OCI-M2 (cell line): Measurements from ENCODE around the gene MGST1.
"Not testable (repeated sequence)": the region's sequence is repeated elsewhere in the genome, so short reads cannot be mapped to it uniquely, and the experiment has no call there.

Experiments used
- DNase-seq: peaks from one replicate; lab custom pipeline; 2025; ENCODE audit not compliant: unreplicated experiment; lab: John Stamatoyannopoulos, UW

MGST1 gene

DNA sequence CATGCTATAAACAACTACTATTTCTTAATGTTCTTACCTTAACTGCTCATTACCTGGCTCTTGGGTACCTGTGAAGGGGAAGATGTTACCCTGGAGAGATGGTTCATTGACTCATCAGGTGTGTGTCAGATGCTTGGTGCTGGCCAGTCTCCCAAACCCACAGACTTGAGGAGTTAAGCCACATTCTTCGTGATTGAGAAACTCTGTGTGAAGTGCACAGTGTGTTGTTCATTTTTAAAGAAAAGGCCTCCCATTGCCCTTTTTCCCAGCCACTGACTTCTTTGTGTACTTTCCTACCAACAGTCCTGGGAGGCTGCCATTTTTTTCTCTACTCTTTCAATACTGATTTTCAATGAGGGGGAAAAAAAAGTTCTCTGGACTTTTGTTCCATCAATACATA lies 3.2 kb downstream of the MGST1 start:
- no peak for DNase-seq

DNA sequence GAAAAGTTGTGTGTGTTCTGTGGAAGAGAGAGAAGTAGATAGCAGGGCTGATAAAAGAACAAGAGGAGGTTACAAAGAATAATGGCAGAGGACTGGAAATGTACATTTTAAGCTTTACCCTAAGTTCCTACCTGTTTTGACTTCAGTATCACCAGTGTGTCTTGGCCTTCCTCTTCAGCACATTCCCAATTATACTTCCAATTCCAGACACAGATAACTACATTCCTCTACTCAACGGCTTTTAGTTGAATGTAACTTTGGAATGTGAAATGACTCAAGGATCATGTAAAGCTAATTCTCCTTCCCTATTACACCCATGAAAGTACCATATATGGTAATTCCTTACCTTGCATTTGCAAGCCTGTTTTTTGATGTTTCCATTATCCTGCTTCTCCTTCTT lies 5.0 kb downstream of the MGST1 start:
- no peak for DNase-seq

DNA sequence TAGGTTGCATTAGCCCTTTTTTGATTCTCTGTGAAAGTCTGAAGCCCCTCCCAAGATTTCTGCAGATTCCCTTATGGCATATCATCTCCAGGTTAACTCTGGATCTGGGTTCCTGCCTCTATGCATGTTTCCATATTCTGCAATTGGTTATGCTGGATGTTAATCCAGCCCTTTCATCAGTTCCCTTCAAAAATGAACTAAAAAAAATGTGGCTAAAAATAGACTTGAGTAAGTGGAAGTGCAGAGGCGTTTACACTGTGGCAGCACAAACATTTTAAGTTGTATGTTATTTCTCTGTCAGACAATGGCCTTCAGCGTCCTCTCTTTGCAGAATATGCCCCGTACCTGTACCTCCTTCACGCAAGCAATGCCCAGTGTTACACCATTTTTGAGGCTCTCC lies 11.4 kb downstream of the MGST1 start:
- DNase-seq: no peak

DNA sequence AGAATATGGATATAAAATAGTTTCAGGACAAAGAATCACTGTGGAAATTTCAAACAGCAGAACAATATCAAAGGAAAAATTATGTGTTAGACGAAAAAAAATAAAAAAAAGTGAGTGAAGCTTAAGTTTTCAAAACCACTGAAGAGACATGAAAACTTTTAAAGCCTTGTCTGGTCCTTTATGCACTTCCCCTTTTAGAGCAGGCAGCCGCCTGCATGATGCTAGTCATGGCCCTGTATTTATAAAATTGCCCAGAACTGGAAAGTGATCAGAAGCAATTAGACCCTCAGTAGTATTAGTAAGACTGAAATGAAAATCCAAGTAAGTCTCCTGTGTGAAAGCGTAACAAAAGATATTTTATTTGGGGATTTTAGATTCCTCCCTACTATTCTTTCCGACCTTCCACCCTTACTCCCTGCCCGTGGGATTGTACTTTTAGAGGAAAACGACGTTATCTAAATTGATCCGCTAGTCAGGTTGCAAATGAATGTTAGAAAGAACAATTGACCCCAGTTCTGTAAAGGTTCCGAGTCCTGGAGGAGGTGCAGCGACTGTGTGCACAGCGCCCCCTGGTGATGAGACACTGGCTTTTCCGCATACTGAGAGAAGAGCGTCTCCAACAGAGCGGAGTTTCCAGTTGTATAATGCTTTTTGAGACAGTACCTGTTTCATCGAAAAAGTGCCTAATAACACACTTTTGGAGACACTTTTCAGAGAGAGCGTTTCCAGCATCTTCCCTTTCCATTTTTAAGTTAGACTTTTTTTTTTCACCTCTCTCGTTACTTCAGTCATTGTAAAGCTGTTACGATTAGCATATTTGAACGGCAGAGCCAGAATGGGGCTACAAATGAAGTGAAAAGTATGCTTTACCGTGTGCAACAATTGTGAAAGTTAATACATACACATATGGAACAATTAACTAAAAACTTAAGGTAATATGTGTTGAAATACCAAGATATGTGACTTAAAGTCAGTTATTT lies 12.4 kb downstream of the MGST1 start:
- DNase-seq: no peak

DNA sequence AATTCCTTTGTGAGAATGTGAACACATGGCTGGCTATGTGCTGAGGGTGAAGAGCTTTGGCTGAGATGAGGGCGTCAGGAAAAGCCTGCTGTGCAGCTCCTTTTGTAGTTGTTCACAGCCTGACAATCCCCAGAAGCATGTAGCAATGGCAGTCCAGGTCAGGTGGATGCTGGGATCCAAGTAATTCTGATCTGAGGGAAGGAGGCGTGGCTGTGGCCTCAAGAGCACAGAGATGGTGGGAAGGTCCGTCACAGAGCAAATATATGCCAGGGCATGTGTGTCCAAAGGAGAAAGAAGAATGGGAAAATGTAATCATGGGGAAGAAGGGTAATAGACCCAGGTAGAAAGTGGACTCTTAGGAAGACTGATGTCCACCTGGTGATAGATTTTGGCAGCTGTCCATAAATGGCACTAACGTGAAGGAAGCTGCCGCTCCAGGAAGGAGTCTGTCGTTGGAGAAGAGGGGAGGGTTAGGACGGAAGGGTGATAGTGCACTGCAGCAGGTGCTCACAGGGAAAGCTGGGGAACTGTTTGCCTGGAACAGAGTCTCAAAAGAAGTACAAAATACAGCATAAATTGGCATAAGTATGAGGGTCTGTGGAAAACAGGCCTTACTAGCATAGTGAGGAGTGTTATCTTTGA lies 13.8 kb downstream of the MGST1 start:
- DNase-seq: no peak

DNA sequence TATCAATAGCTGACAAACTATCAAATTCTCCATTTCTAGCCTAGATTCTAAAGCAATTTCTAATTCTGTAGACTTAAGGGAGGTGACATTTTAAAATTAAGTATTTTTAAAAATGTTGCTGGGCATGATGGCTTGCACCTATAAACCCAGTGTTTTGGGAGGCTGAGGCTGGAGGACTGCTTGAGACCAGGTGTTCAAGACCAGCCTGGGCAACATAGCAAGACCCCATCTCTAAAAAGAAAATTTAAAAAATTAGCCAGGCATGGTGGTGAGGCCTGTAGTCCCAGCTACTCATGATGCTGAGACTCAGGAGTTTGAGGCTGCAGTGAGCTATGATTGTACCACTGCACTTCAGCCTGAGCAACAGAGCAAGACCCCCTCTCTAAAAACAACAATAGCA lies 15.1 kb downstream of the MGST1 start:
- DNase-seq: no peak

DNA sequence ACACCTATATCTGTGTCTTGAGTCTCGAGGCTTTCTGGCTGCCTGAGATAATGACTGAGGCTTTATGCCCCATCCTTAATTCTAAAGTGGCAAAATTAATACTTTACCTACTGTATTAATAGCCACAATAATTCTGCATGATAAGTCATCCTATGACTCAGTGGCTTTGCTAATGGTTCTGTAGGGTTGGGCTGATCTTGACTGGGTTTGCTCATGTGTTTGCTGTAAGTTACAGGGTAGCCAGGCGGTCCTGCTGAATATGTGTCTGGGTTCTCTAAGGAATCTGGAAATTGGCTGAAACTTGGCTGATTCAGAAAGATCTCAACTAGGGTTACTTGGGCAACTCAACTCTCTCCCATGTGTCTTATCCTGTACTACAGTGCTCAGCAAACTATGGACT lies 21.7 kb downstream of the MGST1 start:
- DNase-seq: no peak

DNA sequence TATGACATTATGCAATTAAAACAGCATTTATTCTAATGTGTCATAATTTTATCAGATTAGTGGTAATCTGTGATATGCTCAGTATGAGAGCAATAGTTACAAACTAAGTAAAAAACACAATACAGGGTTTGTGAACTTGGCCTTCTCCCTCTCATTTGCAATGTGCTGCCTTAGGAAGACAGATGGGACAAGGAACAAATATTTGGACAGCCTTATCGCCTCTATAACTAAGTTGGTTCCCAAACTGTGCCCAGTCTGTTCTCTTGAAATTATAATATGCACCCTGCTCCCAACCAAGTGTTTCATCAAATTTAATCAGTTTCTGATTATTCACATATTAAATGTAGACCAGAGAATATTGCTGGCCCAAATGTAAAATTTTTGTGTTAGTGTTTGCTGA lies 22.7 kb downstream of the MGST1 start:
- DNase-seq: no peak

DNA sequence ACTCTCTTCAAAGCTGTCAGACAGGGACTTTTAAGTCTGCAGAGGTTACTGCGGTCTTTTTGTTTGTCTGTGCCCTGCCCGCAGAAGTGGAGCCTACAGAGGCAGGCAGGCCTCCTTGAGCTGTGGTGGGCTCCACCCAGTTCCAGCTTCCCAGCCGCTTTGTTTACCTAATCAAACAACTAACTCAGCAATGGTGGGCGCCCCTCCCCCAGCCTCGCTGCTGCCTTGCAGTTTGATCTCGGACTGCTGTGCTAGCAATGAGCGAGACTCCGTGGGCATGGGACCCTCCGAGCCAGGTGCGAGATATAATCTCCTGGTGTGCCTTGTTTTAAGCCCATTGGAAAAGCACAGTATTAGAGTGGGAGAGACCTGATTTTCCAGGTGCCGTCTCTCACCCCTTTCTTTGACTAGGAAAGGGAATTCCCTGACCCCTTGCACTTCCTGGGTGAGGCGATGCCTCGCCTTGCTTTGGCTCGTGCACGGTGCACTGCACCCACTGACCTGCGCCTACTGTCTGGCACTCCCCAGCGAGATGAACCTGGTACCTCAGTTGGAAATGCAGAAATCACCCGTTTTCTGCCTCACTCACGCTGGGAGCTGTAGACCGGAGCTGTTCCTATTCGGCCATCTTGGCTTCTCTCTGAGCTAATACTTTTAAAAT lies 35.3 kb downstream of the MGST1 start:
- DNase-seq: not testable (repeated sequence)

DNA sequence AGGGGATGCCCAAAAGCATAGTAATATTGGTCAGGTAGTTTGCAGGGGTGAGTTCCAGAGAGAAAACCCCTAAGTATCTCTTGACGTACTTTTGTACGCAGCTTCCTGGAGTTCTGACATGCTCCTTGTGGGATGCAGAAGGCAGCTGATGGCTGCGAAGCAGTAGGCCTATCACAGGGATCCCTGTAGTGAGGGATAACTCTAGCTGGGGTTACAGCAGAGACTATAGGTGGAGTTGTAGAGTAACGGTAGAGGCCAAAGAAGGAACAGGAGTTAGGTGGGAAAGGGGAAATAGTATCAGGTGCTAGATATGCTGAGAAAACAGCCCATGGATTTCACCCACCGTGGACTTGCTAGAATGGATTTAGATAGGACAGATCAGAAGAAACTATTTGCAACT lies 37.3 kb downstream of the MGST1 start:
- no peak for DNase-seq

DNA sequence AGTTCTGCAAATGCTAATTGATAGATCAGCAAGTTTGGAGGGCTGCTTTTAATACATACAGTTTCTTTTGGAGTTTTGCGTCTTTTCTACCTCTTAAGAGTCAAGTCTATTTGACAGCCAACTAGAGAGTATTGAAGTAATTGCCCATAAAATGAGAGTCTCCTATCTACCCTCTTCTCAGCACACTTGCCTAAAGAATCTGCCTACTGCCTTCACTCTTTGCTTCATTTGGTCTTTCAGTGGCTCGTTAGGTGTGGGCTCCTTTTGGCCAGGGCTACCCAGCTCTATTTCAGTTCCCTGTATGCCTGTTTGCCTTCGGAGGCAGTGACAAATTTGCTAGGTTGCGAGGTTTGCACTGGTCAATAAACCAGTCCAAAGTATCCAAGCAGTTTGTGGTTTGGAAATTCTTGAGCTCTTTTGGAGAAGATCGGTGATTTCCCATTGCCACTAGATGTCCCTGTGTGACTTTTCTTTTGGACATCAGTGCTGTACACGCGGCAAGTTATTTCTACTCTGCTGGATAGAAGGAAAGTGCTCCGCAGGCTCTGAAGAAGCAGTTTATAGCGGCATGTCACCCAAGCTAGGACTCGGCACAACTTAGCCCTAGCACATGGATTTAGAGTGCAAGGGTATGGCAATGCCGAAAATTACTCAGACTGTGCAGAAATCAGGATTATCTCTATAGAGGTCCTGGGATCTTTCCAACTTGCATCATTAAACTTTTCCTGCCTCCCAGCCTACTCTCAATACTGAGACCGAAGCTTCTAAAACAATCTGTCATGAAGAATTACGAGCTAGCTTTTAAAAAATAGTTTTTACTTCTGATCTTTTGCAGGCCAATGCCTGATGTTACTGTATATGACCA lies 38.6 kb downstream of the MGST1 start:
- DNase-seq: no peak

DNA sequence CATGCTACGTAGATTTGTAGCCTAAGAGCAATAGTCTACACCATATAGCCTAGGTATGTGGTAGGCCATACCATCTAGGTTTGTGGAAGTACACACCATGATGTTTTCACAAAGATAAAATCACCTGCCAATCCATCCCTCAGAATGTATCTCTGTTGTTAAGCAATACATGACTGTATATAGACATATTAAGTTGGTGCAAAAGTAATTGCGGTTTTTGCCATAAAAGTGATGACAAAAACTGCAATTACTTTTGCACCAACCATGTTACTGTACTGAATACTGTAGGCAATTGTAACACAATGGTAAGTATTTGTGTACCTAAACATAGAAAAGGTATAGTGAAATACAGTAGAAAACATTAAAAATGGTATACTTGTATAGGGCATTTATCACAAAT lies 40.5 kb downstream of the MGST1 start:
- DNase-seq: no peak

DNA sequence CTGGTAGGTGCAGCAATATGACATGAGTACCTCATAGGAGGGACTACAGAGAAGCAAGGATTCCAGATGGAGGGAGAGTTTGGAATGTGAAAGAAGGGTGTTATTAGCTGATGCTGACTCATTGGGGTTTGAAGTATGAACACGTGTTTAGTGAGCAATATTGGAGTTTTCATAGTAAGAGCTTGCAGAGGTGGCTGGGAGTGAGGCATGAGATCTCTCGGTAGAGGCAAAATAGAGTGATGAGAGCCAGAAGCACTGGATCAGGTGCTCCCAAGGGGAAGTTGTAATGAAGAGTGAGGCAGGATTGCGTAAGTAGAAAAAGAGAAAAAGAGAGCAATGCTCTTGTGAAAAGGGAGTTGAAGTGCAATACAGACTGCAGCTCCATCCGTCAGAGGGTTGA lies 42.1 kb downstream of the MGST1 start:
- no peak for DNase-seq

DNA sequence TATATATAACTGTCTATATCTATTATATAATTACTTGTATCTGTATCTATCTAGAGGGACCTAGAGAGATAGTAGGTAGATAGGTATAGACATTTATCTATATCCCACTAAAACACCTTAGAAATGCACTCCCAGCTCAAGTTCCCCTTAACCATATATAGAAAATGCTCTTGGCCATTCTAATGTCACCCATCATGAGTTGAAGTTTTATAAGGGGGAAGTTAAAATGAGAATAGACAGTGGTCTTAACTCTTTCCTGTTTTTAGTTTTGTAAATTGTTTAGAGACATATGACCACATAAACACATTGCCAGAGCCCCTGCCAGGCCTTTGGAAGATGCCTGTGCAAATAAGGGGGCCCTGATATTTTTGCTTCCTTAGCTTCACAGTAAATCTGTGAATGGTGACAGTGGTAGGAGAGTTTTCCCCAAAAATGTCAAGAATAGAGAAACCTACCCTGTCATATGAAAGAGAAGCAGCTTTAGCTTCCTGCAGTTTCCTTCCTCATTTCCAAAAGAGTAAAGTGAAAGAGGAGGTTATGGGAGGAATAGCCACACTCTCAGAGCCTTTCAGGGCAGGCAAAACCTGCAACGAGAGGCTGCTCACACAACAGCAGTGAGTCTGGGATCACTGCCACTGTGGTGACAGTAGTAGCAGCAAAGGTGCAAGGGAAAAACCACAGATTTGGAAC lies 45.5 kb downstream of the MGST1 start:
- DNase-seq: no peak

DNA sequence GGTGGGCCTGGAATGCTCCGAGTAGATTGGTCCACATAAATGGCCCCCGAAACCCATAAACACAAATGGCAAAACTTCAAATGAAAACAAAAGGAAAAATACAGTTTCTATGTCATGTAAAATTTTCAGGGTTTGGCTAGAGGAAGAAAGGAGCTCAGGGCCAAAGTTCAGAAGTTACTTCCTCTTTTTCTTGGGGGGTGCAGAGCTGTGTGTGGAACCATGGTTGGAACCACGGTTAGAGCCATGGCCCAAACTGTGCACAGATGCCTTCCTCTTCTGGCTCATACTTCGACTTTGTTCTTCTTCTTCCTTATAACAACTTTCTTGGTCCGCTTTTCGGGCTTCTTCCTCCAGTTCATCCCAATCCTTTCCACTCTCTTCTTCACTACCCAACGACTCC lies 51.7 kb downstream of the MGST1 start:
- no peak for DNase-seq

DNA sequence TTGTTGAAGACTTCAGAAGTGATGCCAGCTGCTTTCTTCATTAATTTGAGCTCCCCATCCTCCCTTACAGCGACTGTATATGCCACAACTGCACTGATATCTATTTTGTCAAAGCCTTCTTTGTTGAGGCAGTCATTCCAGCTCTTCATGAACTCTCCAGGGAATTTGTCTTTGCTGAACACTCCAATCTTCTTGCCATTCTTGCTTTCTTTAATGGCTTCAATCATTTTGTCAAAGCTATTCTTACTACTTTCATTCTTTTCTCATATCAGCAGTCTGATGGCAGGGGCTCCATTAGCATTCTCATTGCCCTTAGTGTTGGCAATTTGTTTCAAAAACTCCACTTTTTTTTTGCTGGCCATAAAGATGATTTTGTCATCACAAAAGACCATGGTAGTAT lies 54.4 kb downstream of the MGST1 start:
- not testable (repeated sequence) for DNase-seq

DNA sequence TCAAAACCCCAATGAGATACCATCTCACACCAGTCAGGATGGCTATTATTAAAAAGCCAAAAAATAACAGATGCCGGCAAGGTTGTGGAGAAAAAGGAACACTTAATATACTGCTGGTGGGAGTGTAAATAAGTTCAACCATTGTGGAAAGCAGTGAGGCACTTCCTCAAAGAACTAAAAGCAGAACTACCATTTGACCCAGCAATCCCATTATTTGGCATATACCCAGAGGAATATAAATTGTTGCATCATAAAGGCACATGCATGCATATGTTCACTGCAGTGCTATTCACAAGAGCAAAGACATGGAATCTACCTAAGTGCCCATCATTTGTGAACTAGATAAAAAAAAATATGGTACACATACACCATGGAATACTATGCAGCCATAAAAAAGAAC lies 59.9 kb downstream of the MGST1 start:
- DNase-seq: no peak
